Karpas-422 (cell line): ENCODE data around the gene IRX1. TPM values are rescaled to one million over a fixed set of nuclear protein-coding genes. Genes with fewer than 3 reads are reported as not detected.

Experiments
- DNase-seq: peaks from one replicate; pipeline ENCODE4 v3.0.0-alpha.2; 2015
- H2AFZ ChIP-seq: fragments of 200-600 bp; sonication (generic); 2 replicates; pipeline ENCODE4 v1.6.1; 2014; ENCODE audit warnings: antibody characterized with exemption, low read length, mixed read lengths
- H3K27ac ChIP-seq: fragments of 200-600 bp; sonication (generic); 2 replicates; pipeline ENCODE4 v1.5.1; 2014; ENCODE audit warnings: mild to moderate bottlenecking, low read length, moderate library complexity
- H3K27me3 ChIP-seq: fragments of 200-600 bp; sonication (generic); 2 replicates; pipeline ENCODE4 v1.6.1; 2014; ENCODE audit warnings: low read length, mixed read lengths
- H3K36me3 ChIP-seq: fragments of 200-600 bp; sonication (generic); 2 replicates; pipeline ENCODE4 v1.6.1; 2014; ENCODE audit warnings: low read length, mixed read lengths; ENCODE audit not compliant: insufficient read depth
- H3K4me1 ChIP-seq: fragments of 200-600 bp; sonication (generic); 2 replicates; pipeline ENCODE4 v1.6.1; 2014; ENCODE audit warnings: mild to moderate bottlenecking, low read length, mixed read lengths
- H3K4me2 ChIP-seq: fragments of 200-600 bp; sonication (generic); 2 replicates; pipeline ENCODE4 v1.6.1; 2014; ENCODE audit warnings: low read length, low read depth, mild to moderate bottlenecking; ENCODE audit not compliant: poor library complexity, severe bottlenecking
- H3K4me3 ChIP-seq: fragments of 200-600 bp; sonication (generic); 2 replicates; pipeline ENCODE4 v1.5.1; 2014; ENCODE audit warnings: mild to moderate bottlenecking, antibody characterized with exemption, low read length, mixed read lengths
- H3K79me2 ChIP-seq: fragments of 200-600 bp; sonication (generic); 2 replicates; pipeline ENCODE4 v1.6.1; 2014; ENCODE audit warnings: mild to moderate bottlenecking, low read length, mixed read lengths
- H3K9ac ChIP-seq: fragments of 200-600 bp; sonication (generic); 2 replicates; pipeline ENCODE4 v1.6.0; 2014; ENCODE audit warnings: low read length
- H3K9me2 ChIP-seq: fragments of 200-600 bp; sonication (generic), shearing (Covaris generic); replicated peaks from 2 replicates; pipeline ENCODE4 v1.6.0; 2014; ENCODE audit warnings: mild to moderate bottlenecking, low read length, moderate library complexity; ENCODE audit not compliant: insufficient read depth
- H3K9me3 ChIP-seq: fragments of 300-700, 200-600 bp; sonication (generic); 2 replicates; pipeline ENCODE4 v1.6.1; 2014; ENCODE audit warnings: low read length, mixed read lengths
- H4K20me1 ChIP-seq: fragments of 200-600 bp; sonication (generic); 2 replicates; pipeline ENCODE4 v1.6.1; 2014; ENCODE audit warnings: mild to moderate bottlenecking, antibody characterized with exemption, low read length, low read depth; ENCODE audit not compliant: insufficient read depth
- total RNA-seq: library from RNA; depleted of rRNA; stranded (reverse); fragments of >200 nt; shearing (Covaris generic); gene quantifications from 2 replicates; pipeline ENCODE4 v1.2.3, GENCODE V29; 2014; ENCODE audit warnings: low replicate concordance

The IRX1 gene
- total RNA-seq, 1 experiment from 2014 or later, result not detected

DNA sequence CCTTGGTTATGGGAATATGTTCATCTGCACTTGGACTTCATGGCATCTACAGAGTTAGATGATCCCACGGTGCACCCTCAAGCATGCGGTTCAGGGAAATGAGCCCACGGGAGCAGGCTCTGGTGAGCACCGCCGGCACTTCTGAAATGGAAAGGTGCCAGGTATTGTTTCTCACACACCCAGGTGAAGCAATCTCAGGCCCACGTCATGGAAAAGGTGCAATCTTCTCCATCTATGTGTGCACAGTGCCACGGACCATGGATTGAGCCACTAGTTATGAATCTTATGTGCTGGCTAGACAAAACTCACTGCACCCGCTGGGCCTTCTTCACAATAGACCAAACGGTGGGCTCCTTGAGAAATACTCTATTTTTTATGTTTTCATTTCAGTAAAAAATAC is 27.3 kb downstream of the IRX1 start:
- Histone ChIP-seq H3K4me2 (no peak overlapping the region), H3K9me2 (no peaks in the 10 kb centered on the region), H3K4me3 (no peak overlapping the region), H3K79me2 (no peaks in the 10 kb centered on the region), H4K20me1 (no peaks in the 10 kb centered on the region), H3K4me1 (no peaks in the 10 kb centered on the region), H3K9ac (no peak overlapping the region), H2AFZ (no peak overlapping the region), H3K27me3 (no peaks in the 10 kb centered on the region), H3K27ac (no peak overlapping the region), H3K36me3 (no peaks in the 10 kb centered on the region), H3K9me3 (peaks cover 4% of the 10 kb centered on the region; the same call in 1 of the 2 replicates)
- DNase-seq, result no peak

DNA sequence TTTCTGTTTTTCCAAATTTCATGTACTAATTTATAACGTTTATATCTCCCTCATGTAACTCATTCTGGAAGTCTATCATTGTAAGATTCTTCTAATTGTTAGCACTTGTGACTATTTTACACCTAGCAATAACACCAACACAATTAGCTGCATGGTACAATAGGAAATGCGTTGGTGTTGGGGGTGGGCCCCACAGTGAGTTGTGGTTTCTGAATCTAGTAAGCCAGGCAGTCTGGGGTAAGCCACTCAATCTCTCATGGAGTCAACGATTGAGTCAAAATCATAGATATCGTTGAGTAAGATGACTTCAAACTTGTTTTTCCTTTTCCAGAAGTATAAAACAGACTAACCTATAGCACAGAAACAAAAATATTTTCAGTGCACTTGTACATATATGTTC is 30.0 kb downstream of the IRX1 start:
- H3K4me1 ChIP-seq, result no peaks in the 10 kb centered on the region

DNA sequence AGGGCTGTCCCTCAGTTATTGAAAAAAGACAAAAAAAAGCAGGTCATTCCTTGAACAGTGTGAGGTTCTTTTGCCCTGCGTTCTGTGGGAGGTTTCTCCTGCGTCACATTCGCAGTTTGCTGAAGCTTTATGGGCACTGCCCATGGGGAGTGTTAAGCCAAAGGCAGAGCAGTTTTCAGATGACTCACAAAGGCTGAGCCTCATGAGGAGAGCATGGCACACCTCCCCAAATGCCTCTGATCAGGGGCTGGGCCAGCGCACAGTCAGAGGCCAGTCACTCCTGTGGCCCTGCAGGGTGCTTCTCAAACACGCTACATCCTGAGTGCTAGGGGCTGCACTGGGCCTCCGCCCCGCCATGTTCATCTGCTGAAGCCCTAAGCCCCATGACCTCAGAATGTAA is 38.4 kb downstream of the IRX1 start:
- H4K20me1 ChIP-seq, result no peaks in the 10 kb centered on the region
- H3K36me3 ChIP-seq, result no peaks in the 10 kb centered on the region
- H3K27ac ChIP-seq, result no peak overlapping the region
- H3K9me2 ChIP-seq, result no peaks in the 10 kb centered on the region
- DNase-seq, result no peak
- no peaks in the 10 kb centered on the region for H3K79me2 ChIP-seq
- no peaks in the 10 kb centered on the region for H3K4me1 ChIP-seq
- H3K4me3 ChIP-seq, result no peak overlapping the region
- no peak overlapping the region for H3K9ac ChIP-seq
- H2AFZ ChIP-seq, result no peak overlapping the region
- H3K9me3 ChIP-seq, result peaks cover 9% of the 10 kb centered on the region
- H3K4me2 ChIP-seq, result no peak overlapping the region
- no peaks in the 10 kb centered on the region for H3K27me3 ChIP-seq

More for the DNA sequence above, 30.0 kb downstream of the IRX1 start:
- H3K79me2 ChIP-seq, result no peaks in the 10 kb centered on the region
- H3K36me3 ChIP-seq, result no peaks in the 10 kb centered on the region
- H3K27ac ChIP-seq, result no peak overlapping the region
- no peak overlapping the region for H3K4me2 ChIP-seq
- H3K4me3 ChIP-seq, result no peak overlapping the region
- no peaks in the 10 kb centered on the region for H3K9me2 ChIP-seq
- DNase-seq, result no peak
- H4K20me1 ChIP-seq, result no peaks in the 10 kb centered on the region
- no peak overlapping the region for H2AFZ ChIP-seq
- H3K27me3 ChIP-seq, result no peaks in the 10 kb centered on the region
- peaks cover 4% of the 10 kb centered on the region; the same call in 1 of the 2 replicates for H3K9me3 ChIP-seq
- no peak overlapping the region for H3K9ac ChIP-seq

DNA sequence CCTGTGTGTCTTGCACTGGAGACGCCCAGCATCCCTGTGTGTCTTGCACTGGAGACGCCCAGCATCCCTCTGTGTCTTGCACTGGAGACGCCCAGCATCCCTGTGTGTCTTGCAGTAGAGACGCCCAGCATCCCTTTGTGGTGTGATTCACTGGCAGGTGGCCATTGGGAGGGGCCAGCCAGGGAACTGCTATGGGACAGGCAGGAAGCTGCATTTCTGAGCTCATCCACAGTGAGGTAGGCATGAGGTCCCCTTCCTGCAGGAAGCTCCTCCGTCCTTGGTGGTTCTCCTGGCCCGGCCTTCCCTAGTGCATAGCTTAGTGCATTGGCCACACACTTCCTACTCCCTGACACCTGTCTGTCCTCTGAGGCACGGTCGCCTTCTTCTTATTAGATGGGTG is 43.5 kb downstream of the IRX1 start:
- Histone ChIP-seq H3K9me3 (no peaks in the 10 kb centered on the region; the same call in 1 of the 2 replicates), H3K36me3 (no peaks in the 10 kb centered on the region), H3K4me1 (no peaks in the 10 kb centered on the region), H3K9ac (no peak overlapping the region), H3K27me3 (no peaks in the 10 kb centered on the region), H3K79me2 (no peaks in the 10 kb centered on the region), H4K20me1 (no peaks in the 10 kb centered on the region), H3K9me2 (no peaks in the 10 kb centered on the region), H3K4me3 (no peak overlapping the region), H3K27ac (no peak overlapping the region), H2AFZ (no peak overlapping the region), H3K4me2 (no peak overlapping the region)
- no peak for DNase-seq

DNA sequence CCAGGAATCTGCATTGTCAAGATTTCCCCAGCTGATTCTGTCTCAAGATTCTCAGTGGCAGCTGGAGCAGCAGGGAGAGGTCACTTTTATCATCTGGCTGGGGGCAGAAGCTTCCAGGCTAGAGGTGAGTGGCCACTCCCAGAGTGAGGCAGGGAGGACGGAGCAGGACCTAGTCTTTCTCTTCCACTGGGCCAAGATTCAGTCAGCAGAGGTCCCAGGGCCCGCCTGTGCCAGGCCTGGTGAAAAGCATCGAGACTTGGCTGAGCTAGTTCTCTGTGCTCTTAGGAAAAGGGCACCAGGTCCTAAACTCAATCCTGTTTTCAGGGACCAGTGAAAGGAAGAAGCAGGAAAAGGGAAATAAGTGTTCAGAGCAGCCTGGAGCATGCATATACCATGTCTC is 46.6 kb downstream of the IRX1 start:
- Histone ChIP-seq H3K27ac (no peak overlapping the region), H4K20me1 (no peaks in the 10 kb centered on the region), H3K4me3 (no peak overlapping the region), H3K4me2 (no peak overlapping the region), H3K27me3 (no peaks in the 10 kb centered on the region), H3K9me2 (no peaks in the 10 kb centered on the region), H3K9me3 (no peaks in the 10 kb centered on the region; the same call in 1 of the 2 replicates), H3K36me3 (no peaks in the 10 kb centered on the region), H3K79me2 (no peaks in the 10 kb centered on the region), H3K9ac (no peak overlapping the region), H2AFZ (no peak overlapping the region), H3K4me1 (no peaks in the 10 kb centered on the region)
- DNase-seq, result no peak

DNA sequence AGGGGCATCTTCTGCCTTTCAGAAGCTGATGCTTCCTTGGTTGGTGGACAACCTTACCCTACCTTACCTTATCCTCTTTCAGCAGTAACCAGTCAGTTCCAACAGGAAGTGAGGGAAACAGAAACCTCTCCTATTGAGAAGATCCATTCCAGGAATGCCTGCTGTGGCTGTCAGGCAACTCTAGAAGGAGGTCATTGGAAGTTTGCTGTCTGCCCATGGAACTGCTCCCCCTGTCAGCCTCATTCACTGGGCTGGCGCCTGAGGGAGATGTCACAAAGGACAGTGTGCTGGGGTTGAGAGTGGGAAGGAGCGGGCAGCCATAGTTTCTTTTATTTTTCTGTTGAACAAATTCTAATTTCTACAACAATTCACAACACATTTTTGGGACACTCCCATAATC is 54.7 kb downstream of the IRX1 start:
- Histone ChIP-seq H3K9me2 (no peaks in the 10 kb centered on the region), H3K27me3 (no peaks in the 10 kb centered on the region), H3K27ac (no peak overlapping the region), H3K4me3 (no peak overlapping the region), H3K9ac (no peak overlapping the region), H3K36me3 (no peaks in the 10 kb centered on the region), H3K79me2 (no peaks in the 10 kb centered on the region), H3K9me3 (peaks cover 13% of the 10 kb centered on the region; the same call in 1 of the 2 replicates), H3K4me2 (no peak overlapping the region), H3K4me1 (no peaks in the 10 kb centered on the region), H2AFZ (no peak overlapping the region), H4K20me1 (no peaks in the 10 kb centered on the region)
- no peak for DNase-seq

DNA sequence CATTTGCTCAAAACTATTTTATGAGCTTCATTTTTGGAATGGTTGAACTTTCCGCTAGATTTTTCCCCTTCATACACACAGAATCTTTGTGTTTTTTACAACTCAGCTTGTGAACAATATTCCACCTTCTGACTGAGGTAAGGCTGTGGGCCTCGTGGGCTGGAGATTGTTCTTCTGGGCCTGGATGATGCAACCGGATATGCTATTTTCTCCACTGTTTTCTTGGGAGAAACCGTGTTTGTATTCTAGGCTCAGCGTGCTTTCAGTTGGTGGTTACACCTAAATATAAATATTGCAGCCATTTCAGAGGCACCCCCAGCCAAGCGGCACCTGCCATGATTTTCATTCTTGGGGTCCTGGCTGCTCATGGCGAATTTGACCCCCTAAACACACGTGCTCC is 55.2 kb downstream of the IRX1 start:
- Histone ChIP-seq H3K4me3 (no peak overlapping the region), H3K27ac (no peak overlapping the region), H3K9me3 (peaks cover 13% of the 10 kb centered on the region; the same call in 1 of the 2 replicates), H3K9me2 (no peaks in the 10 kb centered on the region), H4K20me1 (no peaks in the 10 kb centered on the region), H3K4me1 (no peaks in the 10 kb centered on the region), H2AFZ (no peak overlapping the region), H3K27me3 (no peaks in the 10 kb centered on the region), H3K4me2 (no peak overlapping the region), H3K9ac (no peak overlapping the region), H3K36me3 (no peaks in the 10 kb centered on the region), H3K79me2 (no peaks in the 10 kb centered on the region)
- no peak for DNase-seq
